HUES48 (cell line): Measurements from ENCODE around the gene TMEM266.

ENCODE experiments used
- H3K27ac ChIP-seq: one replicate; pipeline ENCODE4 v1.7.0; 2013; ENCODE audit warnings: low read depth, low read length, inconsistent platforms
- H3K27me3 ChIP-seq: 2 replicates; pipeline ENCODE4 v1.6.1; 2013; ENCODE audit warnings: mild to moderate bottlenecking, low read length; ENCODE audit not compliant: control insufficient read depth, insufficient read depth
- H3K36me3 ChIP-seq: 2 replicates; pipeline ENCODE4 v1.6.1; 2013; ENCODE audit warnings: low read length; ENCODE audit not compliant: control insufficient read depth, insufficient read depth
- H3K4me1 ChIP-seq: 2 replicates; pipeline ENCODE4 v1.6.1; 2013; ENCODE audit warnings: mild to moderate bottlenecking, low read length; ENCODE audit not compliant: control insufficient read depth, insufficient read depth
- H3K4me3 ChIP-seq: 2 replicates; pipeline ENCODE4 v1.5.1; 2013; ENCODE audit warnings: mild to moderate bottlenecking, low read depth, low read length
- H3K9ac ChIP-seq: 2 replicates; pipeline ENCODE4 v1.6.1; 2013; ENCODE audit warnings: mild to moderate bottlenecking, low read depth, low read length, moderate library complexity
- H3K9me3 ChIP-seq: 2 replicates; pipeline ENCODE4 v1.6.1; 2013; ENCODE audit warnings: low read length; ENCODE audit not compliant: control insufficient read depth, insufficient read depth

TMEM266 gene

GRCh38 chr15:76187163-76187562 is 127.4 kb downstream of the TMEM266 start:
- H3K9ac ChIP-seq, result no peak overlapping the region
- H3K4me3 ChIP-seq, result no peak overlapping the region
- H3K27me3 ChIP-seq, result peaks cover 16% of the 10 kb centered on the region
- H3K36me3 ChIP-seq, result no peaks in the 10 kb centered on the region
- H3K27ac ChIP-seq, result no peak overlapping the region
- H3K9me3 ChIP-seq, result no peaks in the 10 kb centered on the region
- H3K4me1 ChIP-seq, result no peaks in the 10 kb centered on the region

GRCh38 chr15:76189106-76189505 is 129.3 kb downstream of the TMEM266 start:
- H3K4me3 ChIP-seq, result no peak overlapping the region
- H3K9me3 ChIP-seq, result no peaks in the 10 kb centered on the region
- H3K27me3 ChIP-seq, result peaks cover 19% of the 10 kb centered on the region
- no peaks in the 10 kb centered on the region for H3K4me1 ChIP-seq
- no peaks in the 10 kb centered on the region for H3K36me3 ChIP-seq
- no peak overlapping the region for H3K9ac ChIP-seq
- H3K27ac ChIP-seq, result no peak overlapping the region

- Histone ChIP-seq H3K4me3 (no peak overlapping the region), H3K9ac (no peak overlapping the region)
Observed at GRCh38 chr15:76190070-76190564, 130.3 kb downstream of the TMEM266 start.

GRCh38 chr15:76190751-76191538 is 131.2 kb downstream of the TMEM266 start:
- Histone ChIP-seq H3K4me3 (no peak overlapping the region), H3K9me3 (no peaks in the 10 kb centered on the region), H3K4me1 (no peaks in the 10 kb centered on the region), H3K27me3 (peaks cover 19% of the 10 kb centered on the region), H3K9ac (no peak overlapping the region), H3K36me3 (no peaks in the 10 kb centered on the region), H3K27ac (no peak overlapping the region)

More at GRCh38 chr15:76190070-76190564, 130.3 kb downstream of the TMEM266 start:
- Histone ChIP-seq H3K36me3 (no peaks in the 10 kb centered on the region), H3K9me3 (no peaks in the 10 kb centered on the region), H3K27ac (no peak overlapping the region), H3K4me1 (no peaks in the 10 kb centered on the region), H3K27me3 (peaks cover 19% of the 10 kb centered on the region)

- no peak overlapping the region for H3K27ac ChIP-seq
- H3K4me1 ChIP-seq, result 0 out of 2 replicates have a peak, but pooled peaks cover 1% of the 10 kb centered on the region
- no peaks in the 10 kb centered on the region for H3K9me3 ChIP-seq
- H3K27me3 ChIP-seq, result peaks cover 19% of the 10 kb centered on the region
- no peak overlapping the region for H3K9ac ChIP-seq
- H3K36me3 ChIP-seq, result no peaks in the 10 kb centered on the region
- H3K4me3 ChIP-seq, result no peak overlapping the region
Observed at GRCh38 chr15:76191539-76192244, 131.9 kb downstream of the TMEM266 start.

- Histone ChIP-seq H3K9ac (no peak overlapping the region), H3K36me3 (no peaks in the 10 kb centered on the region), H3K4me3 (no peak overlapping the region), H3K4me1 (0 out of 2 replicates have a peak, but pooled peaks cover 4% of the 10 kb centered on the region), H3K27ac (no peak overlapping the region), H3K9me3 (no peaks in the 10 kb centered on the region), H3K27me3 (peaks cover 19% of the 10 kb centered on the region)
Observed at GRCh38 chr15:76192715-76193114, 132.9 kb downstream of the TMEM266 start.

- Histone ChIP-seq H3K9ac (no peak overlapping the region), H3K4me3 (no peak overlapping the region), H3K4me1 (0 out of 2 replicates have a peak, but pooled peaks cover 4% of the 10 kb centered on the region), H3K9me3 (no peaks in the 10 kb centered on the region), H3K27me3 (peaks cover 19% of the 10 kb centered on the region), H3K27ac (no peak overlapping the region), H3K36me3 (no peaks in the 10 kb centered on the region)
Observed at GRCh38 chr15:76193934-76194333, 134.1 kb downstream of the TMEM266 start.

- no peak overlapping the region for H3K27ac ChIP-seq
- H3K27me3 ChIP-seq, result peaks cover 3% of the 10 kb centered on the region
- no peaks in the 10 kb centered on the region for H3K36me3 ChIP-seq
- H3K4me1 ChIP-seq, result peaks cover 4% of the 10 kb centered on the region; the same call in 1 of the 2 replicates
- H3K9me3 ChIP-seq, result no peaks in the 10 kb centered on the region
- H3K4me3 ChIP-seq, result no peak overlapping the region
- H3K9ac ChIP-seq, result no peak overlapping the region
Observed at GRCh38 chr15:76195506-76196268, 135.9 kb downstream of the TMEM266 start.

GRCh38 chr15:76196269-76197231 is 136.8 kb downstream of the TMEM266 start:
- Histone ChIP-seq H3K9ac (no peak overlapping the region), H3K36me3 (no peaks in the 10 kb centered on the region), H3K27me3 (peaks cover 3% of the 10 kb centered on the region; the same call in 1 of the 2 replicates), H3K4me3 (no peak overlapping the region), H3K4me1 (peaks cover 4% of the 10 kb centered on the region; the same call in 1 of the 2 replicates), H3K27ac (no peak overlapping the region), H3K9me3 (no peaks in the 10 kb centered on the region)
